HepG2 (cell line): ENCODE measurements around the gene PRSS33. TPM values are rescaled to one million over a fixed set of nuclear protein-coding genes. Genes with fewer than 3 reads are reported as not detected.
A peak's percentile ranks its signal among the peaks of the same experiment; 100 is the strongest.

Experiments
- CBFB ChIP-seq: sonication (generic); formaldehyde crosslinking; IDR thresholded peaks from 2 replicates; pipeline ENCODE4 v1.4.0; 2020; ENCODE audit warnings: missing genetic modification reagents
- MEIS1 ChIP-seq: sonication (generic); formaldehyde crosslinking; IDR thresholded peaks from 2 replicates; pipeline ENCODE4 v1.9.0; 2021; ENCODE audit warnings: mild to moderate bottlenecking, missing genetic modification reagents, moderate library complexity, borderline replicate concordance
- polyA plus RNA-seq, 8 experiments: library from polyadenylated mRNA; depleted of rRNA in 3 of 8; stranded (reverse) in 7 of 8; unstranded in 1 of 8; fragments of >200 nt; fragmentation: Illumina TruSeq in 4 of 8; extraction: Trizol in 4 of 8; gene quantifications; 2 replicates each; pipeline versions ENCODE4 v1.2.1 to v1.2.3, GENCODE V29; 2011 to 2016; ENCODE audit warnings: low read depth in 4 of 8, missing spikeins in 1 of 8, mixed read lengths in 1 of 8; ENCODE audit not compliant: insufficient read depth in 1 of 8
- total RNA-seq, 5 experiments: library from RNA; depleted of rRNA; stranded (reverse); fragments of >200 nt; fragmentation: Illumina TruSeq; extraction: Trizol; gene quantifications; 2 replicates each; pipeline ENCODE4 v1.2.3, GENCODE V29; 2016; ENCODE audit warnings: low read depth in 1 of 5
- TF ChIP-seq, protein P1 (sequence below): sonication (generic); formaldehyde crosslinking; IDR thresholded peaks from 2 replicates; pipeline ENCODE4 v1.4.0; 2020; ENCODE audit warnings: mild to moderate bottlenecking, low read depth, missing genetic modification reagents
- TF ChIP-seq, protein P2 (sequence below): IDR thresholded peaks from 2 replicates; pipeline ENCODE4 v1.6.1; 2016; ENCODE audit warnings: missing compliant biosample characterization, missing genetic modification reagents, borderline replicate concordance
- TF ChIP-seq, protein P3 (sequence below), 2 experiments: IDR thresholded peaks; 2 replicates each; pipeline ENCODE4 v1.6.1; 2011 to 2012; ENCODE audit warnings: low read length in 2 of 2, borderline replicate concordance in 1 of 2, low read depth in 1 of 2, mild to moderate bottlenecking in 1 of 2, moderate library complexity in 1 of 2
- TF ChIP-seq, protein P4 (sequence below): sonication (generic); formaldehyde crosslinking; IDR thresholded peaks from 2 replicates; pipeline ENCODE4 v1.8.1; 2023; ENCODE audit warnings: missing genetic modification reagents, mild to moderate bottlenecking, borderline replicate concordance

Gene PRSS33
- total and polyA plus RNA-seq, 2 of the 13 experiments (the other 11 are each of a cell fraction or from before 2014, with no cell fraction given), result not detected

DNA sequence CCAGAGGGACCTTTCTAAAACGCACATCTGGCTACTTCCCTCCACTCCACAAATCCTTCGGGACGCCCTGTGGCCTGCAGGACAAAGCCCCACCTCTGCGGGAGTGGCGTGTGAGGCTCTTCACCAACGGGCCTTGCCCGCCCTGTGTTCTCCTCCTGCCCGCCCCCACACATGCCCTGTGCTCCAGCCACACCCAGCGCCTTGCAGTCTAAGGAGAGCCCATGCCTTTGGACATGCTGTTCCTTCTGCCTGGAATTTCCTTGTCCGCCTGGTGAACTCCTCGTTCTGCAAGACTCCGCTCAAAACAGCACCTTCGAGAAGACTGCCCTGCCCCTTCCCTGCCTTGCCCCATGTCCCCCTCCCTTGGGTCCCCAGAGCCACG is 17.7 kb downstream of the PRSS33 start (continued):
- TF ChIP-seq MEIS1 (CRISPR knock-in tag), result 0 out of 2 replicates have a peak, but pooled peaks have one; percentile 35
- TF ChIP-seq, protein P1, sequence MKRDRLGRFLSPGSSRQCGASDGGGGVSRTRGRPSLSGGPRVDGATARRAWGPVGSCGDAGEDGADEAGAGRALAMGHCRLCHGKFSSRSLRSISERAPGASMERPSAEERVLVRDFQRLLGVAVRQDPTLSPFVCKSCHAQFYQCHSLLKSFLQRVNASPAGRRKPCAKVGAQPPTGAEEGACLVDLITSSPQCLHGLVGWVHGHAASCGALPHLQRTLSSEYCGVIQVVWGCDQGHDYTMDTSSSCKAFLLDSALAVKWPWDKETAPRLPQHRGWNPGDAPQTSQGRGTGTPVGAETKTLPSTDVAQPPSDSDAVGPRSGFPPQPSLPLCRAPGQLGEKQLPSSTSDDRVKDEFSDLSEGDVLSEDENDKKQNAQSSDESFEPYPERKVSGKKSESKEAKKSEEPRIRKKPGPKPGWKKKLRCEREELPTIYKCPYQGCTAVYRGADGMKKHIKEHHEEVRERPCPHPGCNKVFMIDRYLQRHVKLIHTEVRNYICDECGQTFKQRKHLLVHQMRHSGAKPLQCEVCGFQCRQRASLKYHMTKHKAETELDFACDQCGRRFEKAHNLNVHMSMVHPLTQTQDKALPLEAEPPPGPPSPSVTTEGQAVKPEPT, result no peak
- TF ChIP-seq, protein P2, sequence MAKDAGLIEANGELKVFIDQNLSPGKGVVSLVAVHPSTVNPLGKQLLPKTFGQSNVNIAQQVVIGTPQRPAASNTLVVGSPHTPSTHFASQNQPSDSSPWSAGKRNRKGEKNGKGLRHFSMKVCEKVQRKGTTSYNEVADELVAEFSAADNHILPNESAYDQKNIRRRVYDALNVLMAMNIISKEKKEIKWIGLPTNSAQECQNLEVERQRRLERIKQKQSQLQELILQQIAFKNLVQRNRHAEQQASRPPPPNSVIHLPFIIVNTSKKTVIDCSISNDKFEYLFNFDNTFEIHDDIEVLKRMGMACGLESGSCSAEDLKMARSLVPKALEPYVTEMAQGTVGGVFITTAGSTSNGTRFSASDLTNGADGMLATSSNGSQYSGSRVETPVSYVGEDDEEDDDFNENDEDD (CRISPR knock-in tag), result no peak
- TF ChIP-seq, protein P3, sequence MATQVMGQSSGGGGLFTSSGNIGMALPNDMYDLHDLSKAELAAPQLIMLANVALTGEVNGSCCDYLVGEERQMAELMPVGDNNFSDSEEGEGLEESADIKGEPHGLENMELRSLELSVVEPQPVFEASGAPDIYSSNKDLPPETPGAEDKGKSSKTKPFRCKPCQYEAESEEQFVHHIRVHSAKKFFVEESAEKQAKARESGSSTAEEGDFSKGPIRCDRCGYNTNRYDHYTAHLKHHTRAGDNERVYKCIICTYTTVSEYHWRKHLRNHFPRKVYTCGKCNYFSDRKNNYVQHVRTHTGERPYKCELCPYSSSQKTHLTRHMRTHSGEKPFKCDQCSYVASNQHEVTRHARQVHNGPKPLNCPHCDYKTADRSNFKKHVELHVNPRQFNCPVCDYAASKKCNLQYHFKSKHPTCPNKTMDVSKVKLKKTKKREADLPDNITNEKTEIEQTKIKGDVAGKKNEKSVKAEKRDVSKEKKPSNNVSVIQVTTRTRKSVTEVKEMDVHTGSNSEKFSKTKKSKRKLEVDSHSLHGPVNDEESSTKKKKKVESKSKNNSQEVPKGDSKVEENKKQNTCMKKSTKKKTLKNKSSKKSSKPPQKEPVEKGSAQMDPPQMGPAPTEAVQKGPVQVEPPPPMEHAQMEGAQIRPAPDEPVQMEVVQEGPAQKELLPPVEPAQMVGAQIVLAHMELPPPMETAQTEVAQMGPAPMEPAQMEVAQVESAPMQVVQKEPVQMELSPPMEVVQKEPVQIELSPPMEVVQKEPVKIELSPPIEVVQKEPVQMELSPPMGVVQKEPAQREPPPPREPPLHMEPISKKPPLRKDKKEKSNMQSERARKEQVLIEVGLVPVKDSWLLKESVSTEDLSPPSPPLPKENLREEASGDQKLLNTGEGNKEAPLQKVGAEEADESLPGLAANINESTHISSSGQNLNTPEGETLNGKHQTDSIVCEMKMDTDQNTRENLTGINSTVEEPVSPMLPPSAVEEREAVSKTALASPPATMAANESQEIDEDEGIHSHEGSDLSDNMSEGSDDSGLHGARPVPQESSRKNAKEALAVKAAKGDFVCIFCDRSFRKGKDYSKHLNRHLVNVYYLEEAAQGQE (IDR thresholded peaks at IDR 0.05; ENCODE audit: borderline replicate concordance in 1 of 2, low read depth in 1 of 2, low read length in 2 of 2), result no peak
- TF ChIP-seq, protein P4, sequence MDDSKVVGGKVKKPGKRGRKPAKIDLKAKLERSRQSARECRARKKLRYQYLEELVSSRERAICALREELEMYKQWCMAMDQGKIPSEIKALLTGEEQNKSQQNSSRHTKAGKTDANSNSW (CRISPR knock-in tag), result no peak
- TF ChIP-seq CBFB (CRISPR knock-in tag), result no peak
- TF ChIP-seq, all 625 proteins: peak for 2
